Kidney epithelial cell (primary cell): ENCODE results near the gene HS6ST2. TPM values are rescaled to one million over a fixed set of nuclear protein-coding genes. Genes with fewer than 3 reads are reported as not detected.
A peak's percentile ranks its signal among the peaks of the same experiment; 100 is the strongest.

ENCODE experiments used
- DNase-seq: peaks from one replicate; pipeline ENCODE4 v3.0.0-alpha.2; 2010; ENCODE audit warnings: low read depth
- H3K27me3 ChIP-seq: 2 replicates; pipeline ENCODE4 v1.6.0; 2011; ENCODE audit warnings: low read length; ENCODE audit not compliant: control insufficient read depth, insufficient read depth
- H3K36me3 ChIP-seq: 2 replicates; pipeline ENCODE4 v1.5.1; 2011; ENCODE audit warnings: low read length; ENCODE audit not compliant: control insufficient read depth, insufficient read depth
- H3K4me3 ChIP-seq: 2 replicates; pipeline ENCODE4 v1.5.1; 2011; ENCODE audit warnings: low read depth, mild to moderate bottlenecking, control low read depth, low read length
- CTCF ChIP-seq: IDR thresholded peaks from 2 replicates; pipeline ENCODE4 v1.5.1; 2011; ENCODE audit warnings: mild to moderate bottlenecking, moderate library complexity, low read length, control low read depth, inconsistent platforms; ENCODE audit not compliant: insufficient read depth, poor library complexity, severe bottlenecking
- total RNA-seq: library from RNA; depleted of rRNA; stranded (reverse); fragments of >200 nt; gene quantifications from 2 replicates; pipeline ENCODE4 v1.2.3, GENCODE V29; 2015

HS6ST2 gene
- total RNA-seq, 1 donor from 2014 or later, result 8.4 TPM

GRCh38 chrX:132848296-132848970 lies 110.0 kb downstream of the HS6ST2 start:
- H3K27me3 ChIP-seq, result no peaks in the 10 kb centered on the region
- H3K36me3 ChIP-seq, result no peaks in the 10 kb centered on the region
- no peak for TF ChIP-seq CTCF
- no peak overlapping the region for H3K4me3 ChIP-seq
- no peak for DNase-seq

DNA sequence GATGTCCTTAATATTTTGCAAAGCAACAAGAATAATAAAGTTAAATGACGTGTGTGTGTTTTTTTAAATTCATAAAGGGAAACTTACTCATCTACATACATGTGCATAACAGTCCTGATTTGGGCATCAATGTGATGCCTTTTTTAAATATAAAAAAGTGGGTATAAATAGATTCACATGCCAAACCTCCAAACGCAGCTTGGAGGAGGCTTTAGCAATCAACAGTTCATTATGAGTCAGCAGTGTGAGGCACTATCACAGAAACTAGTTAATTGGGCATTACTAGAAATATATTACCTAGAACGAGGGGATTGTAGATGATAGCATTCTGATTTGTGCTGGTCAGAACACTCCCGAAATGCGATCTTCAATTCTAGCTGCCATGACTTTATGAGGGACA lies 115.1 kb downstream of the HS6ST2 start:
- H3K4me3 ChIP-seq, result no peak overlapping the region
- no peaks in the 10 kb centered on the region for H3K27me3 ChIP-seq
- no peak for DNase-seq
- TF ChIP-seq CTCF, result no peak
- H3K36me3 ChIP-seq, result no peaks in the 10 kb centered on the region

GRCh38 chrX:132842460-132843238 lies 115.8 kb downstream of the HS6ST2 start:
- no peaks in the 10 kb centered on the region for H3K36me3 ChIP-seq
- TF ChIP-seq CTCF, result no peak
- no peak for DNase-seq
- H3K27me3 ChIP-seq, result no peaks in the 10 kb centered on the region
- no peak overlapping the region for H3K4me3 ChIP-seq

- Histone ChIP-seq H3K27me3 (no peaks in the 10 kb centered on the region), H3K4me3 (no peak overlapping the region), H3K36me3 (no peaks in the 10 kb centered on the region)
- TF ChIP-seq CTCF, result no peak
- DNase-seq, result no peak
Observed at GRCh38 chrX:132837967-132838366, 120.5 kb downstream of the HS6ST2 start.

DNA sequence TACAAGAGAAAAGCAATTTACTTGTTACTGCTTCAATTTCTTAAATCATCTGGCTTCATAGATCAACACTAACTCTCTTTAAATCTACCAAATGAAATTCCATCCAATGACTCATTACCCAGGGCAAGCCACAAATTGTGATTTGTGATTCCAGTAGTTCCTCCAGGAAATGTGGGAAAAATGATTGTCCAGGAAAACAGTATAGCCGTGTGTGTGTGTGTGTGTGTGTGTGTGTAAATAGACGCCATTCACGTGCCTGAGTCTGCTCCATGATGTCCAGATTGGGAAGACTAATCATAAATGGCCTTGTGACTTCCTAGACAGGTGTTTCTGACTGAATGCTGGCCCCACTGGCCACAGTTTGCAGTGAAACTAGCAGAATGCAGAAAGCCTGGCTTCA lies 121.3 kb downstream of the HS6ST2 start:
- H3K4me3 ChIP-seq, result no peak overlapping the region
- peak; percentile 47 for DNase-seq
- H3K27me3 ChIP-seq, result no peaks in the 10 kb centered on the region
- no peak for TF ChIP-seq CTCF
- no peaks in the 10 kb centered on the region for H3K36me3 ChIP-seq

DNA sequence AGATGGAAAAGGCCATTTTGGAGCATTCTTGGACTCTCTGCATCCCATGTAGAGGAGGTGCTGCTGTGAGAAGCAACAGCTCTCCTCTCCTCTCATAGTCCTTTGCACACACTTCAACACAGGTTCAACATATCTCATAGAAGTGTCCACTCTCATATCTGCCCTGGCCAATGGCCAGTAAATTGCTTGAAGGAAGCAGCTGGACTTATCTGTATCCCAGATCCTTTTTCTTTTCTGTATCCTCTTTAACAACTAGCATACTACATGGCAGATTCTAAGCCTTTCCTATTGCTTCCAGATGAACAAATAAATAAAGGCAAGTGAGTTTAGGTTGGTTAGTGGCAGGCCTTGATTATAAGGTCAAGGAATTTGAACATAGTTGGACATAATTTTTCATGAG lies 122.0 kb downstream of the HS6ST2 start:
- no peak for DNase-seq
- H3K27me3 ChIP-seq, result peaks cover under 1% of the 10 kb centered on the region
- H3K36me3 ChIP-seq, result no peaks in the 10 kb centered on the region
- no peak for TF ChIP-seq CTCF
- no peak overlapping the region for H3K4me3 ChIP-seq
